DOHH2 (cell line): ENCODE results near the gene GSG1.

Experiments
- H3F3A ChIP-seq: fragments of 200-600 bp; sonication (generic), shearing (Covaris generic); 2 replicates; pipeline ENCODE4 v1.6.0; 2016; ENCODE audit warnings: antibody characterized with exemption, mild to moderate bottlenecking; ENCODE audit not compliant: control insufficient read depth, insufficient read depth
- H3K27ac ChIP-seq: fragments of 200-600 bp; sonication (generic); 2 replicates; pipeline ENCODE4 v1.5.1; 2014; ENCODE audit warnings: low read depth, mild to moderate bottlenecking, low read length, moderate library complexity
- H3K27me3 ChIP-seq: fragments of 200-600 bp; sonication (generic); 2 replicates; pipeline ENCODE4 v1.6.1; 2014; ENCODE audit warnings: mild to moderate bottlenecking, low read length, mixed read lengths; ENCODE audit not compliant: control insufficient read depth
- H3K36me3 ChIP-seq: fragments of 200-600 bp; sonication (generic); 2 replicates; pipeline ENCODE4 v1.6.1; 2014; ENCODE audit warnings: mild to moderate bottlenecking, low read length, moderate library complexity, mixed read lengths; ENCODE audit not compliant: control insufficient read depth
- H3K4me1 ChIP-seq: fragments of 200-600 bp; sonication (generic); 2 replicates; pipeline ENCODE4 v1.6.1; 2014; ENCODE audit warnings: mild to moderate bottlenecking, low read length, mixed read lengths; ENCODE audit not compliant: control insufficient read depth
- H3K4me2 ChIP-seq: fragments of 200-600 bp; sonication (generic); 2 replicates; pipeline ENCODE4 v1.6.0; 2014; ENCODE audit warnings: mild to moderate bottlenecking, low read length, moderate library complexity
- H3K4me3 ChIP-seq: fragments of 200-600 bp; sonication (generic); 2 replicates; pipeline ENCODE4 v1.5.1; 2014; ENCODE audit warnings: mild to moderate bottlenecking, low read length, mixed read lengths
- H3K79me2 ChIP-seq: fragments of 200-600 bp; sonication (generic); 2 replicates; pipeline ENCODE4 v1.6.1; 2014; ENCODE audit warnings: mild to moderate bottlenecking, low read length, mixed read lengths; ENCODE audit not compliant: control insufficient read depth
- H3K9me2 ChIP-seq: fragments of 200-600 bp; sonication (generic); replicated peaks from 2 replicates; pipeline ENCODE4 v1.6.1; 2014; ENCODE audit warnings: mild to moderate bottlenecking, low read length, mixed read lengths; ENCODE audit not compliant: control insufficient read depth
- H3K9me3 ChIP-seq: fragments of 200-600 bp; sonication (generic); 2 replicates; pipeline ENCODE4 v1.6.1; 2014; ENCODE audit warnings: antibody characterized with exemption, low read length, mixed read lengths; ENCODE audit not compliant: control insufficient read depth, insufficient read depth
- H4K20me1 ChIP-seq: fragments of 200-600 bp; sonication (generic); 2 replicates; pipeline ENCODE4 v1.6.0; 2014; ENCODE audit warnings: low read depth, mild to moderate bottlenecking, antibody characterized with exemption, low read length, moderate library complexity; ENCODE audit not compliant: control insufficient read depth, insufficient read depth
- EZH2phosphoT487 ChIP-seq: fragments of 200-600 bp; sonication (generic); IDR thresholded peaks from 2 replicates; pipeline ENCODE4 v1.6.1; 2017; ENCODE audit warnings: borderline replicate concordance, mild to moderate bottlenecking, antibody characterized with exemption, low read length, moderate library complexity, mixed read lengths
- TF ChIP-seq, protein P1 (sequence below): fragments of 200-600 bp; sonication (generic); IDR thresholded peaks from one replicate; pipeline ENCODE4 v1.5.1; 2014; ENCODE audit warnings: antibody characterized with exemption, mild to moderate bottlenecking, low read depth, low read length; ENCODE audit not compliant: poor library complexity, severe bottlenecking

GSG1 gene

DNA sequence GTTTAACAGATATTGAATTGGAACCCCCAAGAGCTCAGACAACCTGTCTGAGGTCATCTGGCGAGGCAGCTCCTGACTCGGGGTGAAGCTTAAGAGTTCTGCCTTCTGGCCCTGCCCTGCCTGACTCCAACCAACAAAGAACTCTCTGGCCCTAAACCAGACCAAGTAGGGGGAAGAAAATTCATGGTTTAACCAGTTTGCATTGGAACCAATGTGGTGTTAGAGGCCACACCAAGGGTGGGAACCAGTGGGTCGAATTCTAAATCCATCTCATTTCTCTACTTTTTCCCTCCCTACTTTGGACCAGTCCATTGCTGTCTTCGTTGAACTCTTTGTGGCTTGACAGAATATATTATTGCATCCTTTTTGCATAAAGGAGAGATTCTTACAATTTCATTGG, 30.4 kb upstream of the GSG1 start:
- no peak for TF ChIP-seq EZH2phosphoT487
- TF ChIP-seq, protein P1, sequence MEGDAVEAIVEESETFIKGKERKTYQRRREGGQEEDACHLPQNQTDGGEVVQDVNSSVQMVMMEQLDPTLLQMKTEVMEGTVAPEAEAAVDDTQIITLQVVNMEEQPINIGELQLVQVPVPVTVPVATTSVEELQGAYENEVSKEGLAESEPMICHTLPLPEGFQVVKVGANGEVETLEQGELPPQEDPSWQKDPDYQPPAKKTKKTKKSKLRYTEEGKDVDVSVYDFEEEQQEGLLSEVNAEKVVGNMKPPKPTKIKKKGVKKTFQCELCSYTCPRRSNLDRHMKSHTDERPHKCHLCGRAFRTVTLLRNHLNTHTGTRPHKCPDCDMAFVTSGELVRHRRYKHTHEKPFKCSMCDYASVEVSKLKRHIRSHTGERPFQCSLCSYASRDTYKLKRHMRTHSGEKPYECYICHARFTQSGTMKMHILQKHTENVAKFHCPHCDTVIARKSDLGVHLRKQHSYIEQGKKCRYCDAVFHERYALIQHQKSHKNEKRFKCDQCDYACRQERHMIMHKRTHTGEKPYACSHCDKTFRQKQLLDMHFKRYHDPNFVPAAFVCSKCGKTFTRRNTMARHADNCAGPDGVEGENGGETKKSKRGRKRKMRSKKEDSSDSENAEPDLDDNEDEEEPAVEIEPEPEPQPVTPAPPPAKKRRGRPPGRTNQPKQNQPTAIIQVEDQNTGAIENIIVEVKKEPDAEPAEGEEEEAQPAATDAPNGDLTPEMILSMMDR, result no peak
- H3F3A ChIP-seq, result no peaks in the 10 kb centered on the region
- H3K27ac ChIP-seq, result no peak overlapping the region
- no peaks in the 10 kb centered on the region for H3K9me2 ChIP-seq
- H3K27me3 ChIP-seq, result no peaks in the 10 kb centered on the region
- H4K20me1 ChIP-seq, result no peaks in the 10 kb centered on the region
- H3K79me2 ChIP-seq, result no peaks in the 10 kb centered on the region
- H3K4me3 ChIP-seq, result no peak overlapping the region
- no peaks in the 10 kb centered on the region for H3K36me3 ChIP-seq
- H3K9me3 ChIP-seq, result no peaks in the 10 kb centered on the region
- H3K4me1 ChIP-seq, result no peaks in the 10 kb centered on the region
- H3K4me2 ChIP-seq, result no peak overlapping the region

DNA sequence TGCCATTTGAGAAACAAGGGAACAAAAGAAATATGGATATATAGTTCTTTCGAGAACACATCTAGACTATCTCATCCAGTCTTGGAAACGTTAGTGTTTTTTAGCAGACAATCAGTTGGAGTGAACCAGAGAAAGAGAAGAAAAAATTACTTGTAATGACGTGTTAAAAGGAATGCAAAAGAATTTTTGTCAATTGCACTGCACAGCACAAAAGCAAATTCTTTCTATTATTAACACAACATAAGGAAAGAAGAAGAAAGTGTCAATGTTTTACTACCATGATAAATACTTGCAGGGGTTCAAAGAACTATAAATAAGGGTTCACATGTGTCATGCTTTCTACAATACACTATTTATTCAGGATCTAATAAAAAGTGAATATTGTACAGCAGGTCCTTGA, 27.5 kb upstream of the GSG1 start:
- Histone ChIP-seq H3K4me3 (no peak overlapping the region), H3K27ac (no peak overlapping the region), H4K20me1 (no peaks in the 10 kb centered on the region), H3F3A (no peaks in the 10 kb centered on the region), H3K36me3 (no peaks in the 10 kb centered on the region), H3K9me2 (no peaks in the 10 kb centered on the region), H3K4me2 (no peak overlapping the region), H3K27me3 (no peaks in the 10 kb centered on the region; the same call in 1 of the 2 replicates), H3K9me3 (no peaks in the 10 kb centered on the region), H3K79me2 (no peaks in the 10 kb centered on the region), H3K4me1 (no peaks in the 10 kb centered on the region)
- TF ChIP-seq EZH2phosphoT487, result no peak
- TF ChIP-seq, protein P1, result no peak

DNA sequence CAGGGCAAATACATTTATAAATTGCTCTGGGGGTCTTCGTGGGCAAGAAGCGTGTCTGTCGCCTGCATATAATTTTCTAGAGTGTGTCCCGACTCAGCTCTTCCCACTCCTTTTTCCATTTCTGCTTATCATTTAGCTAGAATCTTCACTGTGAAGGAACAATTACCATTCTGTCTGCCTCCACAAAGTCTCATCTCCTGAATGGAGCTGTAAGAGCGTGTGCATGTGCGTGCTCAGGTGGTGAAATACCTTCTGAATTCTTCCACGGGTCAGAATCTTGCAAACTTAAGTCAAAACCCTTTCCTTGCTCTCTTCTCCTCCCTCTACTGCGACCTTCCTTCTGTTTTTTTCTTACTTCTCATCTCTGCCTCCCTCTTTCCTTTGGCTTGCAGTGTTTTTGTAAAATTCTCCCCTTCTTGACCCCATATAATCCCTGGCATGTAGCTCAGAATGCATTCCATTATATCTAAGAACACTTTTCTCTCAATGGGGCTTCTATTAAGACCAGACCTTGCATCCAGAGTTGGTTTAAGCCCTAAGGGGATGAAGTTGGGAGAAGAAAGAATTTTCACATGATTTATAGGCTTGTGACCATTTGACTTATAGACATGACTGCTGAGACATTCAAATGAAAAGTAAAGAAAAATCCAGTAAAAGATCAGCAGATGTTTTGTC, 25.0 kb upstream of the GSG1 start:
- Histone ChIP-seq H3K27me3 (peaks cover 5% of the 10 kb centered on the region; the same call in 1 of the 2 replicates), H3F3A (no peaks in the 10 kb centered on the region), H4K20me1 (no peaks in the 10 kb centered on the region), H3K4me2 (no peak overlapping the region), H3K9me2 (no peaks in the 10 kb centered on the region), H3K79me2 (no peaks in the 10 kb centered on the region), H3K27ac (no peak overlapping the region), H3K9me3 (no peaks in the 10 kb centered on the region), H3K36me3 (no peaks in the 10 kb centered on the region), H3K4me1 (no peaks in the 10 kb centered on the region), H3K4me3 (no peak overlapping the region)
- TF ChIP-seq, protein P1, result no peak
- TF ChIP-seq EZH2phosphoT487, result no peak
